GM12878 (cell line): ENCODE data around the gene RABEP2. TPM values are rescaled to one million over a fixed set of nuclear protein-coding genes. Genes with fewer than 3 reads are reported as not detected.
"Not testable (repeated sequence)": the region's sequence is repeated elsewhere in the genome, so short reads cannot be mapped to it uniquely, and the experiment has no call there.

Experiments
- ATAC-seq: fragments of 200-7000 bp; cut with Tn5 transposase; 3 replicates; pipeline ENCODE4 v1.9.1; 2020; ENCODE audit warnings: mild to moderate bottlenecking, moderate library complexity
- BruUV-seq: library from RNA; stranded (reverse); fragments of 400-500 nt; replicated peaks from 2 replicates; lab custom pipeline; 2021; lab: Mats Ljungman, UMichigan
- CTCF ChIA-PET: fragments of 300-600 bp; sonication (Branson Sonifier 250); formaldehyde crosslinking; extraction: SDS; loops from one replicate; lab custom pipeline; 2021; ENCODE audit warnings: inconsistent platforms; lab: Yijun Ruan, JAX
- POLR2A ChIA-PET: fragments of 350-600 bp; formaldehyde crosslinking; extraction: SDS; loops from one replicate; lab custom pipeline; 2021; ENCODE audit warnings: inconsistent platforms; lab: Charles Lee
- RAD21 ChIA-PET: fragments of 300-600 bp; sonication (Branson Sonifier 250); formaldehyde crosslinking; loops from one replicate; lab custom pipeline; 2023; ENCODE audit warnings: antibody characterized with exemption; ENCODE audit not compliant: unreplicated experiment; lab: Charles Lee
- SMC1A ChIA-PET: fragments of 300-600 bp; sonication (Branson Sonifier 250); formaldehyde crosslinking; loops from one replicate; lab custom pipeline; 2023; ENCODE audit not compliant: unreplicated experiment, uncharacterized antibody; lab: Charles Lee
- DNase-seq: peaks from one replicate; pipeline ENCODE4 v3.0.0-alpha.2; 2011; ENCODE audit warnings: low read depth, low spot score
- FAIRE-seq: peaks from 3 replicates; lab custom pipeline; 2011; peaks lifted over from hg19 to GRCh38; lab: Jason Lieb, UNC
- H2AFZ ChIP-seq: 2 replicates; pipeline ENCODE4 v1.6.0; 2011; ENCODE audit warnings: low read depth, low read length, control low read depth; ENCODE audit not compliant: control insufficient read depth
- H3K27ac ChIP-seq: 2 replicates; pipeline ENCODE4 v1.5.1; 2011; ENCODE audit warnings: control low read depth; ENCODE audit not compliant: control insufficient read depth, insufficient read depth
- H3K27me3 ChIP-seq, 2 experiments: replicated peaks in 1 of 2; 2 replicates each; pipeline versions ENCODE4 v1.6.0 to v1.6.1; 2011; ENCODE audit warnings: low read length in 1 of 2; ENCODE audit not compliant: control insufficient read depth in 2 of 2, insufficient read depth in 2 of 2
- H3K36me3 ChIP-seq, 2 experiments: 2 replicates each; pipeline ENCODE4 v1.5.1; 2011; ENCODE audit warnings: low read length in 1 of 2; ENCODE audit not compliant: control insufficient read depth in 2 of 2, insufficient read depth in 2 of 2
- H3K4me1 ChIP-seq: 2 replicates; pipeline ENCODE4 v1.6.1; 2011; ENCODE audit warnings: mild to moderate bottlenecking, low read length, moderate library complexity, mixed read lengths; ENCODE audit not compliant: control insufficient read depth, insufficient read depth
- H3K4me2 ChIP-seq: 2 replicates; pipeline ENCODE4 v1.6.0; 2011; ENCODE audit warnings: control low read depth; ENCODE audit not compliant: control insufficient read depth, insufficient read depth
- H3K4me3 ChIP-seq: fragments of 200-600 bp; sonication (generic); 2 replicates; pipeline ENCODE4 v1.5.1; 2016
- H3K79me2 ChIP-seq: 2 replicates; pipeline ENCODE4 v1.6.0; 2011; ENCODE audit warnings: low read length; ENCODE audit not compliant: control insufficient read depth, insufficient read depth
- H3K9ac ChIP-seq: 2 replicates; pipeline ENCODE4 v1.8.0; 2011; ENCODE audit warnings: low read length, control low read depth, mixed read lengths; ENCODE audit not compliant: control insufficient read depth, insufficient read depth
- H3K9me3 ChIP-seq: replicated peaks from 3 replicates; pipeline ENCODE4 v1.5.1; 2011; ENCODE audit warnings: mild to moderate bottlenecking, low read length; ENCODE audit not compliant: control insufficient read depth, insufficient read depth
- H4K20me1 ChIP-seq: 2 replicates; pipeline ENCODE4 v1.6.0; 2011; ENCODE audit not compliant: control insufficient read depth, insufficient read depth
- IRF4 ChIP-seq: IDR thresholded peaks from 2 replicates; pipeline ENCODE4 v1.6.1; 2011; ENCODE audit warnings: low read depth, low read length
- KDM1A ChIP-seq: fragments of 200-600 bp; sonication (generic); IDR thresholded peaks from 2 replicates; pipeline ENCODE4 v1.6.1; 2016; ENCODE audit warnings: borderline replicate concordance
- MTA3 ChIP-seq: IDR thresholded peaks from 2 replicates; pipeline ENCODE4 v1.6.1; 2012; ENCODE audit warnings: low read length, inconsistent platforms, borderline replicate concordance
- POU2F2 ChIP-seq: IDR thresholded peaks from 3 replicates; pipeline ENCODE4 v1.6.1; 2011; ENCODE audit warnings: low read depth, mild to moderate bottlenecking, low read length, borderline replicate concordance
- RAD21 ChIP-seq: IDR thresholded peaks from 2 replicates; pipeline ENCODE4 v1.6.1; 2011; ENCODE audit warnings: mild to moderate bottlenecking, low read depth, low read length, moderate library complexity; ENCODE audit not compliant: insufficient read depth
- RELA ChIP-seq: fragments of 450-650 bp; IDR thresholded peaks from 2 replicates; pipeline ENCODE4 v1.8.0; 2014; ENCODE audit warnings: borderline replicate concordance; ENCODE audit not compliant: partially characterized antibody
- SRF ChIP-seq, 2 experiments: IDR thresholded peaks; 2 replicates each; pipeline ENCODE4 v1.6.1; 2011; ENCODE audit warnings: low read depth in 2 of 2, low read length in 2 of 2, mild to moderate bottlenecking in 1 of 2, moderate library complexity in 1 of 2
- YY1 ChIP-seq: IDR thresholded peaks from 2 replicates; pipeline ENCODE4 v1.6.1; 2011; ENCODE audit warnings: low read depth, mild to moderate bottlenecking, low read length
- WGBS: methylation state at CpG from one replicate; pipeline ENCODE4 v1.1.6; 2016; ENCODE audit warnings: low lambda C conversion rate; ENCODE audit not compliant: insufficient replicate concordance, insufficient coverage; ENCODE audit errors: missing lambda C conversion rate; 5-methylcytosine and 5-hydroxymethylcytosine counted together
- in situ Hi-C: fragments of 300-500 bp; cut with MboI; formaldehyde crosslinking; loops from 9 replicates; pipeline ENCODE4 v1.14.3; 2018; ENCODE audit warnings: mixed read lengths
- intact Hi-C: fragments of 100-400 bp; cut with micrococcal nuclease; formaldehyde crosslinking; loops from one replicate; pipeline ENCODE4 v1.14.2; 2022; ENCODE audit not compliant: unreplicated experiment
- polyA plus RNA-seq, 11 experiments: library from polyadenylated mRNA; depleted of rRNA in 4 of 11; unstranded in 6 of 11; stranded (reverse) in 5 of 11; fragments of >200 nt; fragmentation: Nextera tagmentation in 4 of 11; fragmentation: Illumina TruSeq in 1 of 11; extraction: Ambion mirVana in 4 of 11; extraction: Trizol in 1 of 11; gene quantifications; 1 replicate in 1 of 11; 2 replicates in 10 of 11; pipeline versions ENCODE4 v1.2.1 to v1.2.3, GENCODE V29; 2011 to 2016; ENCODE audit warnings: inconsistent platforms in 2 of 11, missing spikeins in 2 of 11, low read depth in 1 of 11
- total RNA-seq, 4 experiments: library from RNA; depleted of rRNA in 3 of 4; stranded (reverse); fragments of >200 nt in 3 of 4; fragmentation: Illumina TruSeq in 1 of 4; extraction: Trizol in 1 of 4; gene quantifications; 2 replicates each; pipeline versions ENCODE4 v1.2.1 to v1.2.3, GENCODE V29; 2013 to 2021
- TF ChIP-seq, protein P1 (sequence below): fragments of 450-650 bp; formaldehyde crosslinking; IDR thresholded peaks from 2 replicates; pipeline ENCODE4 v1.5.0; 2022; ENCODE audit warnings: mild to moderate bottlenecking, missing genetic modification characterization
- TF ChIP-seq, protein P2 (sequence below): fragments of 450-650 bp; formaldehyde crosslinking; IDR thresholded peaks from 2 replicates; pipeline ENCODE4 v1.4.0; 2020; ENCODE audit warnings: mild to moderate bottlenecking, moderate library complexity

Gene RABEP2
- total and polyA plus RNA-seq, 10 of the 15 experiments (the other 5 are each of a cell fraction or from before 2014, with no cell fraction given) = 0.47 to 33.2 (median 18.6) TPM

DNA sequence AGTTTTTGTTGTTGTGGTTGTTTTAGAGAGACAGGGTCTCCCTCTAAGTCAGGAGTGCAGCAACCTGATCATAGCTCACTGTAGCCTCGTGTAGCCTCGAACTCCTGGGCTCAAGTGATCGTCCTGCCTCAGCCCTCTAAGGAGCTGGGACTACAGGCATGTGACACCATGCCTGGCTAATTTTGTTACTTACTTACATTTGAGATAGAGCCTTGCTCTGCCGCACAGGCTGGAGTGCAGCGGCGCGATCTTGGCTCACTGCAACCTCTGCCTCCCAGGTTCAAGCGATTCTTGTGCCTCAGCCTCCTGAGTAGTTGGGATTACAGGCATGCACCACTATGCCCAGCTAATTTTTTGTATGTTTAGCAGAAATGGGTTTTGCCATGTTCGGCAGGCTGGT, 57.4 kb downstream of the RABEP2 start:
- FAIRE-seq, H3K27me3 ChIP-seq, CTCF ChIA-PET, H3K27ac ChIP-seq, H3K9me3 ChIP-seq, DNase-seq, ATAC-seq, H4K20me1 ChIP-seq, RAD21 ChIA-PET, H3K4me3 ChIP-seq, intact Hi-C loops, H3K4me1 ChIP-seq, H2AFZ ChIP-seq, in situ Hi-C loops, BruUV-seq, H3K4me2 ChIP-seq, H3K9ac ChIP-seq: not testable (repeated sequence)
- ChIA-PET POLR2A (interaction anchor here (1.6 kb wide), 1 partner anchor 65 kb away, joined by 5 read pairs; no protein-coding TSS in a partner anchor), SMC1A (interaction anchor here (1.2 kb wide), 1 partner anchor 80 kb away, joined by 3 read pairs; no protein-coding TSS in a partner anchor)
- H3K36me3 ChIP-seq = peaks cover 14 to 18% of the 10 kb centered on the region in 2 experiments
- WGBS = 99% methylated on average over 9 of the region's 9 CpGs
- peaks cover 24% of the 10 kb centered on the region for H3K79me2 ChIP-seq

- H3K27ac ChIP-seq = no peak overlapping the region
- ChIA-PET CTCF (no interaction called here), RAD21 (no interaction called here), SMC1A (interaction anchor here (1.2 kb wide), 1 partner anchor 80 kb away, joined by 3 read pairs; no protein-coding TSS in a partner anchor), POLR2A (interaction anchor here (1.6 kb wide), 1 partner anchor 66 kb away, joined by 5 read pairs; no protein-coding TSS in a partner anchor)
- H3K4me2 ChIP-seq = no peak overlapping the region
- no peak for ATAC-seq
- no peak for FAIRE-seq
- H2AFZ ChIP-seq = no peak overlapping the region
- WGBS = 95% methylated on average over 13 of the region's 13 CpGs
- in situ Hi-C loops (no loop called here), intact Hi-C loops (no loop called here)
- no TSS peak for BruUV-seq
- H3K36me3 ChIP-seq = peaks cover 13 to 18% of the 10 kb centered on the region in 2 experiments
- H3K27me3 ChIP-seq = no peaks in the 10 kb centered on the region
- DNase-seq = no peak
- no peaks in the 10 kb centered on the region for H3K9me3 ChIP-seq
- no peaks in the 10 kb centered on the region for H4K20me1 ChIP-seq
- no peak overlapping the region for H3K9ac ChIP-seq
- peaks cover 6% of the 10 kb centered on the region for H3K4me1 ChIP-seq
- no peak overlapping the region for H3K4me3 ChIP-seq
- peaks cover 28% of the 10 kb centered on the region for H3K79me2 ChIP-seq
- TF ChIP-seq RAD21 (no peak), SRF (IDR thresholded peaks at IDR 0.05; ENCODE audit: low read depth in 2 of 2, low read length in 2 of 2) (no peak), KDM1A (no peak), RELA (no peak), POU2F2 (no peak), YY1 (no peak), MTA3 (no peak), IRF4 (no peak)
- TF ChIP-seq, protein P1, sequence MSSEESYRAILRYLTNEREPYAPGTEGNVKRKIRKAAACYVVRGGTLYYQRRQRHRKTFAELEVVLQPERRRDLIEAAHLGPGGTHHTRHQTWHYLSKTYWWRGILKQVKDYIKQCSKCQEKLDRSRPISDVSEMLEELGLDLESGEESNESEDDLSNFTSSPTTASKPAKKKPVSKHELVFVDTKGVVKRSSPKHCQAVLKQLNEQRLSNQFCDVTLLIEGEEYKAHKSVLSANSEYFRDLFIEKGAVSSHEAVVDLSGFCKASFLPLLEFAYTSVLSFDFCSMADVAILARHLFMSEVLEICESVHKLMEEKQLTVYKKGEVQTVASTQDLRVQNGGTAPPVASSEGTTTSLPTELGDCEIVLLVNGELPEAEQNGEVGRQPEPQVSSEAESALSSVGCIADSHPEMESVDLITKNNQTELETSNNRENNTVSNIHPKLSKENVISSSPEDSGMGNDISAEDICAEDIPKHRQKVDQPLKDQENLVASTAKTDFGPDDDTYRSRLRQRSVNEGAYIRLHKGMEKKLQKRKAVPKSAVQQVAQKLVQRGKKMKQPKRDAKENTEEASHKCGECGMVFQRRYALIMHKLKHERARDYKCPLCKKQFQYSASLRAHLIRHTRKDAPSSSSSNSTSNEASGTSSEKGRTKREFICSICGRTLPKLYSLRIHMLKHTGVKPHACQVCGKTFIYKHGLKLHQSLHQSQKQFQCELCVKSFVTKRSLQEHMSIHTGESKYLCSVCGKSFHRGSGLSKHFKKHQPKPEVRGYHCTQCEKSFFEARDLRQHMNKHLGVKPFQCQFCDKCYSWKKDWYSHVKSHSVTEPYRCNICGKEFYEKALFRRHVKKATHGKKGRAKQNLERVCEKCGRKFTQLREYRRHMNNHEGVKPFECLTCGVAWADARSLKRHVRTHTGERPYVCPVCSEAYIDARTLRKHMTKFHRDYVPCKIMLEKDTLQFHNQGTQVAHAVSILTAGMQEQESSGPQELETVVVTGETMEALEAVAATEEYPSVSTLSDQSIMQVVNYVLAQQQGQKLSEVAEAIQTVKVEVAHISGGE (CRISPR knock-in tag) = no peak
- TF ChIP-seq, protein P2, sequence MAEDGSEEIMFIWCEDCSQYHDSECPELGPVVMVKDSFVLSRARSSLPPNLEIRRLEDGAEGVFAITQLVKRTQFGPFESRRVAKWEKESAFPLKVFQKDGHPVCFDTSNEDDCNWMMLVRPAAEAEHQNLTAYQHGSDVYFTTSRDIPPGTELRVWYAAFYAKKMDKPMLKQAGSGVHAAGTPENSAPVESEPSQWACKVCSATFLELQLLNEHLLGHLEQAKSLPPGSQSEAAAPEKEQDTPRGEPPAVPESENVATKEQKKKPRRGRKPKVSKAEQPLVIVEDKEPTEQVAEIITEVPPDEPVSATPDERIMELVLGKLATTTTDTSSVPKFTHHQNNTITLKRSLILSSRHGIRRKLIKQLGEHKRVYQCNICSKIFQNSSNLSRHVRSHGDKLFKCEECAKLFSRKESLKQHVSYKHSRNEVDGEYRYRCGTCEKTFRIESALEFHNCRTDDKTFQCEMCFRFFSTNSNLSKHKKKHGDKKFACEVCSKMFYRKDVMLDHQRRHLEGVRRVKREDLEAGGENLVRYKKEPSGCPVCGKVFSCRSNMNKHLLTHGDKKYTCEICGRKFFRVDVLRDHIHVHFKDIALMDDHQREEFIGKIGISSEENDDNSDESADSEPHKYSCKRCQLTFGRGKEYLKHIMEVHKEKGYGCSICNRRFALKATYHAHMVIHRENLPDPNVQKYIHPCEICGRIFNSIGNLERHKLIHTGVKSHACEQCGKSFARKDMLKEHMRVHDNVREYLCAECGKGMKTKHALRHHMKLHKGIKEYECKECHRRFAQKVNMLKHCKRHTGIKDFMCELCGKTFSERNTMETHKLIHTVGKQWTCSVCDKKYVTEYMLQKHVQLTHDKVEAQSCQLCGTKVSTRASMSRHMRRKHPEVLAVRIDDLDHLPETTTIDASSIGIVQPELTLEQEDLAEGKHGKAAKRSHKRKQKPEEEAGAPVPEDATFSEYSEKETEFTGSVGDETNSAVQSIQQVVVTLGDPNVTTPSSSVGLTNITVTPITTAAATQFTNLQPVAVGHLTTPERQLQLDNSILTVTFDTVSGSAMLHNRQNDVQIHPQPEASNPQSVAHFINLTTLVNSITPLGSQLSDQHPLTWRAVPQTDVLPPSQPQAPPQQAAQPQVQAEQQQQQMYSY (CRISPR knock-in tag) = no peak
Measured at GRCh38 chr16:28867241-28867640, 57.8 kb downstream of the RABEP2 start.
